Measurements from ENCODE around the gene SLC4A7. TPM values are rescaled to one million over a fixed set of nuclear protein-coding genes. Genes with fewer than 3 reads are reported as not detected.

Gene SLC4A7
- total and polyA plus RNA-seq, 2 donors (not counting 1 experiment from before 2014, with no cell fraction given): 23.8 to 214 TPM

DNA sequence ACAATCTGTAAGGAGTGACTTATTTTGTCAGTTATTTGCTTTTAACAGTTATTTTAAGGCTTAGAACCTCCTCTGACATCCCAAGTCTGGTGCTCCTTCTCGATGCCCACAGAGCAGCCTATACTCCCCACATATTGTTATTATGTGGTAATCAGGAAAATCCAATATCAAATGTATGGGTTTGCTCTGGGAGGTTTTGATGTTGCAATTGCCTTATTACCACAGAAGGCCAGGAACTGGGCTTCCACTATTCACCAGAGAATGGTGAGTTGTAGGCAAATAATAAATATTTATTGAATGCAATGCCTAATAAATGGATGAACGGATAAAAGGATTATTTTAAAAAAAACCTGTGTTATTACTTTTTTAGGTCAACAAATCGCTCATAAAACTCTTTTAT, 127.2 kb downstream of the SLC4A7 start:
- Histone ChIP-seq H3K9ac (ENCODE audit: insufficient read depth, low read length) (no peak overlapping the region), H3K9me3 (ENCODE audit: control insufficient read depth, insufficient read depth, low read depth, low read length) (no peaks in the 10 kb centered on the region), H3K36me3 (ENCODE audit: control insufficient read depth, insufficient read depth, low read length) (no peaks in the 10 kb centered on the region), H3K4me2 (ENCODE audit: extremely low read depth, insufficient read depth, low read length) (no peak overlapping the region), H3K27me3 (ENCODE audit: control insufficient read depth, insufficient read depth, low read length) (no peaks in the 10 kb centered on the region), H4K20me1 (ENCODE audit: control insufficient read depth, extremely low read depth, insufficient read depth, low read length) (no peaks in the 10 kb centered on the region), H3K4me1 (ENCODE audit: control insufficient read depth, extremely low read depth, insufficient read depth, low read length) (peaks cover 6% of the 10 kb centered on the region), H3K4me3 (replicated peaks in 1 of 4; ENCODE audit: control extremely low read depth in 1 of 4, insufficient read depth in 1 of 4, low read depth in 3 of 4, low read length in 4 of 4) (no peak overlapping the region), H2AFZ (ENCODE audit: low read length) (no peak overlapping the region), H3K27ac (ENCODE audit: insufficient read depth, low read length) (no peak overlapping the region), H3K79me2 (ENCODE audit: control insufficient read depth, insufficient read depth, low read length) (no peaks in the 10 kb centered on the region)
- DNase-seq (ENCODE audit: low read depth in 2 of 2): peak in 1 of 2 donors; percentile 24
- TF ChIP-seq CTCF (conservative IDR thresholded peaks at IDR 0.05 in 1 of 2, IDR thresholded peaks at IDR 0.05 in 1 of 2; ENCODE audit: low read depth in 1 of 2, low read length in 2 of 2) (no peak), EZH2 (IDR thresholded peaks at IDR 0.05; ENCODE audit: low read length, missing control alignments) (no peak)

GRCh38 chr3:27354588-27355203, 129.5 kb downstream of the SLC4A7 start:
- no peak overlapping the region for H3K4me2 ChIP-seq (ENCODE audit: extremely low read depth, insufficient read depth, low read length)
- no peak overlapping the region for H2AFZ ChIP-seq (ENCODE audit: low read length)
- H3K27me3 ChIP-seq (ENCODE audit: control insufficient read depth, insufficient read depth, low read length): no peaks in the 10 kb centered on the region
- no peak overlapping the region for H3K9ac ChIP-seq (ENCODE audit: insufficient read depth, low read length)
- no peaks in the 10 kb centered on the region for H3K4me1 ChIP-seq (ENCODE audit: control insufficient read depth, extremely low read depth, insufficient read depth, low read length)
- no peaks in the 10 kb centered on the region for H3K79me2 ChIP-seq (ENCODE audit: control insufficient read depth, insufficient read depth, low read length)
- H3K4me3 ChIP-seq (replicated peaks in 1 of 4; ENCODE audit: control extremely low read depth in 1 of 4, insufficient read depth in 1 of 4, low read depth in 3 of 4, low read length in 4 of 4): no peak overlapping the region
- no peaks in the 10 kb centered on the region for H3K36me3 ChIP-seq (ENCODE audit: control insufficient read depth, insufficient read depth, low read length)
- no peaks in the 10 kb centered on the region for H4K20me1 ChIP-seq (ENCODE audit: control insufficient read depth, extremely low read depth, insufficient read depth, low read length)
- H3K27ac ChIP-seq (ENCODE audit: insufficient read depth, low read length): no peak overlapping the region
- no peak for TF ChIP-seq CTCF (conservative IDR thresholded peaks at IDR 0.05 in 1 of 2, IDR thresholded peaks at IDR 0.05 in 1 of 2; ENCODE audit: low read depth in 1 of 2, low read length in 2 of 2)
- no peak for TF ChIP-seq EZH2 (IDR thresholded peaks at IDR 0.05; ENCODE audit: low read length, missing control alignments)
- DNase-seq (ENCODE audit: low read depth in 2 of 2): no peak
- H3K9me3 ChIP-seq (ENCODE audit: control insufficient read depth, insufficient read depth, low read depth, low read length): no peaks in the 10 kb centered on the region

DNA sequence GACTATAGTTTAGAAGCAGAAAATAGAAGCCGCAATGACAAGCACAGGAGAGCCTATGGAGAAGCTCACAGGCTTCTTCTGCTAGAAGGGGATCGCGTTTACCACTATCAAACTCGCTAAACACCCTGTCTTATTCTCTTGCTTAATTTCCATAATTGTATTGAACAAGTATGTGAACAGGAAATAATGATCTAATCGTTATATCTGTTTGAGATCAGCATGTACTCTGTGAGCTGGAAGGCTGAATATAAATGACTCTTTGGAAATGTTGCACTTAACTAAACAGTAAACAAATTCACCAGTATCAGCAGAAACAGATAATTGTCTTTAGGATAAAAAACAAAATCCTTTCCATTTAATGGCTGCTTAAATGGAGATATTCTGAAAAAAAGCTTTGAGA, 130.0 kb downstream of the SLC4A7 start:
- Histone ChIP-seq H3K4me1 (ENCODE audit: control insufficient read depth, extremely low read depth, insufficient read depth, low read length) (no peaks in the 10 kb centered on the region), H3K27me3 (ENCODE audit: control insufficient read depth, insufficient read depth, low read length) (no peaks in the 10 kb centered on the region), H2AFZ (ENCODE audit: low read length) (no peak overlapping the region), H4K20me1 (ENCODE audit: control insufficient read depth, extremely low read depth, insufficient read depth, low read length) (no peaks in the 10 kb centered on the region), H3K27ac (ENCODE audit: insufficient read depth, low read length) (no peak overlapping the region), H3K79me2 (ENCODE audit: control insufficient read depth, insufficient read depth, low read length) (no peaks in the 10 kb centered on the region), H3K9ac (ENCODE audit: insufficient read depth, low read length) (no peak overlapping the region), H3K4me2 (ENCODE audit: extremely low read depth, insufficient read depth, low read length) (no peak overlapping the region), H3K4me3 (replicated peaks in 1 of 4; ENCODE audit: control extremely low read depth in 1 of 4, insufficient read depth in 1 of 4, low read depth in 3 of 4, low read length in 4 of 4) (no peak overlapping the region), H3K36me3 (ENCODE audit: control insufficient read depth, insufficient read depth, low read length) (no peaks in the 10 kb centered on the region), H3K9me3 (ENCODE audit: control insufficient read depth, insufficient read depth, low read depth, low read length) (no peaks in the 10 kb centered on the region)
- DNase-seq (ENCODE audit: low read depth in 2 of 2): no peak
- TF ChIP-seq EZH2 (IDR thresholded peaks at IDR 0.05; ENCODE audit: low read length, missing control alignments) (no peak), CTCF (conservative IDR thresholded peaks at IDR 0.05 in 1 of 2, IDR thresholded peaks at IDR 0.05 in 1 of 2; ENCODE audit: low read depth in 1 of 2, low read length in 2 of 2) (no peak)
